ENCODE measurements around the gene MC1R. TPM values are rescaled to one million over a fixed set of nuclear protein-coding genes. Genes with fewer than 3 reads are reported as not detected.

Gene MC1R
- total RNA-seq, 1 donor from 2014 or later, result 13.2 TPM

DNA sequence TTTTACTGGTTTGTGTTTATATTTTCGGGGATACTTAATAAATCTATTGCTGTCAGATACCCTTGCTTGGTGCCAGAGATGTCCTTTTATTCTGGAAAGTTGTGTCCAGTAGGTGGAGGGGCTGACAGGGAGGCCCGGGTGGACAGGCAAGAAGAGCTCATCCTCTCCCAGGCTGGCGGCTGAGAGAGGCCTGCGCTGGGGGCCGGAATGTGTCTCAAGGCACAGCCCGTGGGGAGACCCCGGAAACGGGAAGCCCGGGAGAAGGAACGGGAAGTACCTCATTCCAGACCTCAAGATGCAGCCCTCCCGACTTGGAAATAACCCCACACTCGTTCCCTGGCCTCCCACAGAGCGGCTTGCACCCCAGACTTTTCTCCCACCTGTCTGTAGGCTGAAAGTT, 17.4 kb downstream of the MC1R start:
- Histone ChIP-seq H3K36me3 (no peaks in the 10 kb centered on the region), H3K27me3 (no peaks in the 10 kb centered on the region), H3K4me1 (no peaks in the 10 kb centered on the region), H3K27ac (no peak overlapping the region), H3K9me3 (no peaks in the 10 kb centered on the region), H3K4me3 (no peak overlapping the region)
- TF ChIP-seq CTCF (IDR thresholded peaks at IDR 0.05), result no peak
- intact Hi-C loops (cut with DNase I), result no loop called here
- no peak for DNase-seq (ENCODE audit: low spot score in 2 of 2)

- no peak for TF ChIP-seq CTCF (IDR thresholded peaks at IDR 0.05)
- intact Hi-C loops (cut with DNase I), result no loop called here
- Histone ChIP-seq H3K9me3 (no peaks in the 10 kb centered on the region), H3K27me3 (no peaks in the 10 kb centered on the region), H3K36me3 (no peaks in the 10 kb centered on the region), H3K4me3 (no peak overlapping the region), H3K27ac (no peak overlapping the region), H3K4me1 (no peaks in the 10 kb centered on the region)
- no peak for DNase-seq (ENCODE audit: low spot score in 2 of 2)
These were observed 17.8 kb downstream of the MC1R start for GRCh38 chr16:89936508-89936907.

GRCh38 chr16:89936981-89937380, 18.3 kb downstream of the MC1R start:
- TF ChIP-seq CTCF (IDR thresholded peaks at IDR 0.05), result no peak
- Histone ChIP-seq H3K4me3 (no peak overlapping the region), H3K4me1 (no peaks in the 10 kb centered on the region), H3K9me3 (no peaks in the 10 kb centered on the region), H3K27ac (no peak overlapping the region), H3K36me3 (no peaks in the 10 kb centered on the region), H3K27me3 (no peaks in the 10 kb centered on the region)
- no peak for DNase-seq (ENCODE audit: low spot score in 2 of 2)
- intact Hi-C loops (cut with DNase I), result no loop called here

GRCh38 chr16:89938175-89938885, 19.7 kb downstream of the MC1R start:
- intact Hi-C loops (cut with DNase I), result no loop called here
- Histone ChIP-seq H3K9me3 (no peaks in the 10 kb centered on the region), H3K4me1 (no peaks in the 10 kb centered on the region), H3K4me3 (no peak overlapping the region), H3K36me3 (no peaks in the 10 kb centered on the region), H3K27me3 (no peaks in the 10 kb centered on the region), H3K27ac (no peak overlapping the region)
- TF ChIP-seq CTCF (IDR thresholded peaks at IDR 0.05), result no peak
- no peak for DNase-seq (ENCODE audit: low spot score in 2 of 2)

GRCh38 chr16:89944773-89945172, 26.1 kb downstream of the MC1R start:
- peaks cover 6 to 15% of the 10 kb centered on the region in 2 donors for H3K4me1 ChIP-seq
- no peak for TF ChIP-seq CTCF (IDR thresholded peaks at IDR 0.05)
- no peak overlapping the region for H3K27ac ChIP-seq
- no peaks in the 10 kb centered on the region for H3K9me3 ChIP-seq
- no peak for DNase-seq (ENCODE audit: low spot score in 2 of 2)
- H3K36me3 ChIP-seq, result no peaks in the 10 kb centered on the region
- intact Hi-C loops (cut with DNase I), result no loop called here
- H3K4me3 ChIP-seq, result no peak overlapping the region
- H3K27me3 ChIP-seq, result no peaks in the 10 kb centered on the region

DNA sequence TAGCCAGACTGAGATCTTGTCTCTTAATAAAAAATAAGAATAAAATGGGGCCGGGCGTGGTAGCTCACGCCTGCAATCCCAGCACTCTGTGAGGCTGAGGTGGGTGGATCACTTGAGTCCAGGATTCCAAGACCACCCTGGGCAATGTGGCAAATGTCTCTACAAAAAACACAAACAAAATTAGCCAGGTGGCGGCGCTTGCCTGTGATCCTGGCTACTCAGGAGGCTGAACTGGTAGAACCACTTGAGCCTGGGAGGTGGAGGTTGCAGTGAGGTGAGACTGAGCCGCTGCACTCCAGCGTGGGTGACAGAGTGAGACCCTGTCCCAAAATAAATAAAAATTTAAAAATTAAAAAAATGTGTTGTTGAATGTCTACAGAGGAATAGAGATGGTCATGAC, 27.0 kb downstream of the MC1R start:
- TF ChIP-seq CTCF (IDR thresholded peaks at IDR 0.05), result no peak
- Histone ChIP-seq H3K4me3 (no peak overlapping the region), H3K36me3 (no peaks in the 10 kb centered on the region), H3K27ac (no peak overlapping the region), H3K9me3 (no peaks in the 10 kb centered on the region), H3K4me1 (peaks cover 9 to 15% of the 10 kb centered on the region in 2 donors), H3K27me3 (no peaks in the 10 kb centered on the region)
- intact Hi-C loops (cut with DNase I), result no loop called here
- DNase-seq (ENCODE audit: low spot score in 2 of 2), result no peak
